ENCODE results near the gene SCUBE2.

GRCh38 chr11:9091044-9091922 lies at the start of gene SCUBE2:
- TF ChIP-seq CTCF (IDR thresholded peaks at IDR 0.05) = no peak
- TF ChIP-seq EZH2 (IDR thresholded peaks at IDR 0.05; ENCODE audit: borderline replicate concordance, insufficient read depth, low read depth, low read length, poor library complexity, severe bottlenecking) = peak; percentile 72
